ENCODE measurements around the gene IER5.

- no peak for TF ChIP-seq CTCF (conservative IDR thresholded peaks at IDR 0.05; ENCODE audit: low read depth, low read length)
- no peak for TF ChIP-seq EZH2 (IDR thresholded peaks at IDR 0.05; ENCODE audit: low read length, unreplicated experiment)
Observed at GRCh38 chr1:181056560-181056959, 31.9 kb upstream of the IER5 start.
